ENCODE data around the gene RGS3.

Gene RGS3

DNA sequence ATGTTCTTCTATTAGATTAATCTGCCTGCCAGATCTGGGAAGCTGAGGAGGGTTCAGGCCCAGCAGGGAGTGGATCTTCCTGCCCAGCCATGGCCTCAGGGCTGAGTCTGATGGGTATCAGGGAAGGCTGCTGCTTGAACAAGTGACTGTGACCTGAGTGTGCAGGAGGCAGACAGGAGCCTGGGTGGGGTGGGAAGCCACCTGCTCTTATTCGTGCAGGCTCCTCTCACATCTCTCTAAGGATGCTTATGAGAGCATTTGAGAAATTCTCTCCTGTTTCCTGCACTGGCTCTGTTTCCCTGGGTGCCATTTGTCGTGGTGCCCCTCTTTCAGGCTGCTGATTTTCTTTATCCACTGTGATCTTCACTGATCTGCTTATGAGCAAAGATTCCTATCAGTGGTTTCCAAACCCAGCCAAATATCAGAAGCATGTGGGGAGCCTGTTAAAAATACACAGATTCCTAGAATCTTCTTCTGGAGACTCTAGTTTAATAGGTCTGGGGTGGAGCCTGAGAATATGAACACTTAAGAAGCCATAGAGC lies 2.1 kb downstream of the RGS3 start:
- ATAC-seq, result no peak

DNA sequence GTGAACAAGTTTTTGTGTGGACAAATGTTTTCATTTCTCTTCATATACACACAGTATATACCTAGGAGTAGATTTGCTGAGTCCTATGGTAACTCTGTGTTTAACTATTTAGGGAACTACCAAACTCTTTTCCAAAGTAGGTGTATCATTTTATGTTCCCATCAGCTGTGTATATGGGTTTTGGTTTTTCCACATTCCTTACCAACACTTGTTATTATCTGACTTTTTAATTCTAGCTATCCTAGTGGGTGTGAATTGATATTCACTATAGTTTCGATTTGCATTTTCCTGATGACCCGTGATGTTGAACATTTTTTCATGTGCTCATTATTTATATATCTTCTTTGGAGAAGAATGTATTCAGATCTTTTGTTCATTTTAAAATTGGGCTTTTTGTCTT lies 3.7 kb downstream of the RGS3 start:
- DNase-seq (no peak), ATAC-seq (no peak)

More for the DNA sequence above, 2.1 kb downstream of the RGS3 start:
- DNase-seq, result no peak

- ATAC-seq (no peak), DNase-seq (no peak)
These were observed 5.4 kb downstream of the RGS3 start for GRCh38 chr9:113468716-113469448.

DNA sequence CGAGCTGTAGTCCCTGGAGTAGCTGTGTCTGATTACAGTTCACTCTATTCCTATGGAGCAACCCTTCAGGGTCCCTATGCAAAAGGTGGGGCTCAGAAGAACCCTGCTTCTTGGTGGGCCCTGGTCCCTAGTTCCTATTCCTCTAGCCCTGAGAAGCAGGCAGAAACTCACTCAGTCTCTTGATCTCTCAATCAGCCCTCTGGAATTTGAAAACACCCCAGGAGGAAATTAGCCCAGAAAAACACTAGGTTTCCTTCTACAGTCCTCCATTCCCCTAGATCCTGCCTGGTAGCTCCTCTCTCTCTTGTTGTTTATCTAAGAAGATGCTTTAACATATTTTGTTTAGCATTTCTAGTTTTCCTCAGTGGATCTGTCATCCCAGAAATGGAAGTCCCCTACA lies 7.6 kb downstream of the RGS3 start:
- ATAC-seq (no peak), DNase-seq (no peak)

GRCh38 chr9:113471566-113471965 lies 8.0 kb downstream of the RGS3 start:
- ATAC-seq (no peak), DNase-seq (no peak)

DNA sequence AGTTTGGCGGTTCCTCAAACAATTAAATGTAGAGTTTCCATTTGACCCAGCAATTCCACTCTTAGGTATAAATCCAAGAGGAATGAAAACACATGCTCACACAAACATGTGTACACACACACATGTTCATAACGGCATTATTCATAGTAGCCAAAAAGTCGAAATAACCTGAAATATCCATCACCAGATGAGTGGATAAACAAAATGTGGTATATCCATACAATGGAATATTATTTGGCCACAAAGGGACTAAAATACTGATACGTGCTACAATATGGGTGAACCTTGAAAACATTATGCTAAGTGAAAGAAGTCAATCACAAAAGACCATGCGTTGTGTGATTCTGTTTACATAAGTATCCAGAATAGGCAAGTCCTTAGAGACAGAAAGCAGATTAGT lies 8.7 kb downstream of the RGS3 start:
- no peak for DNase-seq
- no peak for ATAC-seq

- ATAC-seq, result no peak
- DNase-seq, result no peak
These were observed 11.0 kb downstream of the RGS3 start for GRCh38 chr9:113474360-113475028.

GRCh38 chr9:113475031-113475430 lies 11.5 kb downstream of the RGS3 start:
- no peak for ATAC-seq
- no peak for DNase-seq

GRCh38 chr9:113475992-113476391 lies 12.5 kb downstream of the RGS3 start:
- DNase-seq, result no peak
- ATAC-seq, result no peak

DNA sequence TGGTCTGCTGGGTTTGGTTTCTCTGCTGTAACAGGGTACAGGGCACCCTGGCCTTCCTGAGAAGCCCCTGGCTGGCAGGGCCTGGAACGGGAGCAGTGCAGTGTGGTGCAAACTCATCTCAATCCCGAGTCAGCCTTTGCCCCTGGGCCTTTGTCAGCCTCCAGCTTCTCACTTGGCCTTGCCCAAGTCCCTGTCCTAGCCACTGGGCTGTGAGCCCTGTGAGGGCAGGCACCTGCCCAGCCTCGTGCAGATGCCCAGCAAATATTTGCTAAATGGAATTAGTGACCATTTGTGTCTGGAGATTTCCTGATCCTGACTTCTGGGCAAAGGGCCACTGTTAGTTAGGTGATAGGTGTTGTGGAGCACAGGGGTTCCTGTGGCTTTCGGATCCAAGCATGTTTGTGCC lies 13.0 kb downstream of the RGS3 start:
- DNase-seq, result no peak
- ATAC-seq, result no peak

GRCh38 chr9:113477058-113477457 lies 13.5 kb downstream of the RGS3 start:
- ATAC-seq, result no peak
- no peak for DNase-seq

- ATAC-seq (no peak), DNase-seq (no peak)
These were observed 14.1 kb downstream of the RGS3 start for GRCh38 chr9:113477661-113478060.

- peak; percentile 71 for ATAC-seq
- DNase-seq, result peak; percentile 72
These were observed 15.7 kb downstream of the RGS3 start for GRCh38 chr9:113479174-113479621.

DNA sequence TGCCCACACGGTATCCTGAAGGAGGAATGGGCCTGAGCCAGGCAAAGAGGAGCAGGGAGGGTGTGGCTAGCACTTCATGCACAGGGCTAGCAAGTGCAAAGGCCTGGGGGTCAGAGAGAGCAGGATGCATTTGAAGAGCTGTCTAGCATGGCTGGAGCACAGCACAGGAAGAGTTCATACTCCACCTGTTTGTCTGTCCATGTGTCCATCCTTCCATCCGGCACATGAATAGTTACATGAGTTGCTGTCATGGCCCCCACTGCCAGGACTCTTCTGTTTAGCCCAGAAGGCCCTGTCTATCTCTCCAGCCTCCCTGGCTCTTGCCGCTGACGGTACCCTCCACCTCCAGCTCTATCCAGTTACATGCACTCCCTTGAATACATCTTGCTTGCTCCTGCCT lies 17.1 kb downstream of the RGS3 start:
- ATAC-seq (no peak), DNase-seq (no peak)

DNA sequence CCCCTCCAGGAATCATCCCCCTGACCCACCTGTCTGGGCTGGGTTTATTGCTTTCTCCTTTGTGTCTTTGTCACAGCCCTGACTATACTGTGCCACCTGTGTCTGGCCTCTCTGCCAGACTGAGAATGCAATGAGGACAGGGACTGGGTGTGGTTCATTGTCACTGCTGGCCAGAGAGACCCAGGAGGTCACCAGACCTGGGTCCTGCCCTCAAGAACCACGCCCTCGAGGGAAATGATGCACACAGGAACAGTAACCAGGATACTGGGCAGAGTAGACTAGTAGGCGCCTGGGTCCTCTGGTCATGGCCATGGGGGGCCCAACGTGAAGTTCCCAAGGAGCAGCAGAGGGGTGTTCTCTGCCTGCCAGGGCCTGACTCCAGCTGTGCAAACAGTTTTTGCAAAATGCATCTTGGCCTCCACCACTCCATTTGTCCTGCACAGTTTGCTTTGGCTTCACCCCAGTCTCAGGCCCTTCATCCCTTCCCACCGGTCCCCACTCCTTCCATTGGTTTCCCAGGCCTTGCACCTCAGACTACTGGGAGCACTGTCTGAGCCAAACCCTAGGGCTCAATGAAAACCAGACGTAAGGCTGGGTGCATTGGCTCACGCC lies 17.8 kb downstream of the RGS3 start:
- DNase-seq, result no peak
- ATAC-seq, result no peak

GRCh38 chr9:113482341-113482740 lies 18.8 kb downstream of the RGS3 start:
- ATAC-seq, result no peak

DNA sequence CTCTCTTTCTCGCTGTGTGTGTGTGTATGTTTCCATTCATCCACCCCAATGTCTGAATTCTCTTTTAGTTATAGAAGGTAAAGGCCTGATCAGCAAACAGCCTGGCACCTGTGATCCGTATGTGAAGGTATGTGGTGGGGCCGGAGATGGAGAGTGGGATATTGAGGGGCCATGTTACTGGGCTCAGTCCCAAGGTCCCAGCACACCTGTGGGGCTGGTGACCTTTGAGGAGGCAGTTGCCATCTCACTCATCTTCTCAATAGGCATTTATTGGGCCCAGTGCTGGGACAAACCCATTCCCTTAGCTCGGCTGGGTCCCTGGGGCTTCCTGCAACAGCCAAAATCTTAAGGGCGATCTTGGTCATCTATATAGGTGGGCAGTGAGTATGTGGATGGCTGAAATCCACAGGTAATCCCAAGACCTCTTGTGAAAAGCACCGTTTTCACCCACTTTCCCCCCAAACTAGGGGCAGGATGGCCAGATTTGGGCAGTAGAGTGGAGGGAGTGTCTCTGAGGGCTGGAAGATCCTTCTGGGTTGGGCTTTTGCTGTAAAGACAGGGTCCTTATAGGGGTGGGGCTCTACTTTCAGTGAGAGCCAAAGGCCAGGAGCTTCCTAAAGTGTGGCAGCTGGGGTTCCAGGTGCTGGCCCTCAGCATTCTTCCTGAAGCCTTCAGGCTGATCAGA lies 19.6 kb downstream of the RGS3 start:
- DNase-seq (no peak), ATAC-seq (no peak)

More at GRCh38 chr9:113482341-113482740, 18.8 kb downstream of the RGS3 start:
- no peak for DNase-seq

GRCh38 chr9:113483676-113484257 lies 20.2 kb downstream of the RGS3 start:
- DNase-seq (no peak), ATAC-seq (no peak)

- ATAC-seq, result no peak
- no peak for DNase-seq
These were observed 20.8 kb downstream of the RGS3 start for GRCh38 chr9:113484258-113484730.

DNA sequence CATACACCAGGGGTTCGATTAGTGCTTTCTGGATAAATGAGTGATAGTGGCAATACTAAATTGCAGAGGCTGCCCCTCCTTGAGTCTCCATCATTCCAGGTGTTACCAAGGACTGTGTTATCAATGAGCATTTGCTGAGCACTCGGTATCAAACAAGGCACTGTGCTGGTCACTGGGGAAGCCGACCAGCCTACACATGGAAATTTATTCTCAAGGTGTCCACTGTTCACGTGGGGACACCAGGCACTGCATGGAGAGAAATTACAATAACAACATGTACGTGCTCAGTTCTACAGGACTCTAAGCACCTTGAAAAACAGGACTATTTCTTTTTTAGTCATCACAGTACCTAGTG lies 22.2 kb downstream of the RGS3 start:
- DNase-seq (no peak), ATAC-seq (no peak)

DNA sequence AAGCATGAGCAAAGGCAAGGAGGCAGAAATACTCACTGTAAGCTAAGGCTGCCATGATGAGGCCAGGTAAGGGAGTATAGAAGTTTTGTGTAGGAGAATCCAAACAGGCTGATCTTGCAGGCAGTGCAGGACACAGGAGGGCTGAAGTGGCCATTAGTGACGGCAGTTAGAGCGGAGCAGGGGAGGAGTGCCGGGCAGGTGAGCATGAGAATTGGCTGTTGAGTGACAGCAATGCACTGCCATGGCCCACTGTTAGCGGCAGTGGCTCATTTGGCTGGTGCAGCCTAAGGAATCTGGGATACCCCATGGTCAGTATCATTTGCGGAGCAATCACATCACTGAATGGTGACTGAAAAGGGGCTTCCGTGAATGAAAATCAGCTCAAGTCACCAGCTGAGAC lies 22.8 kb downstream of the RGS3 start:
- ATAC-seq, result no peak
- DNase-seq, result no peak

GRCh38 chr9:113488071-113488470 lies 24.5 kb downstream of the RGS3 start:
- ATAC-seq (no peak), DNase-seq (no peak)

All from stimulated activated naive CD8-positive, alpha-beta T cell treated with anti-CD3 and anti-CD28 coated beads, Interleukin-15, Interleukin-2, amounts not matched to agents 100 U/mL and 50 U/mL, for 24 hours (primary cell).